ENCODE data around the gene ETDC.

The ETDC gene

GRCh38 chrX:135347381-135348016, 38.2 kb downstream of the ETDC start:
- DNase-seq, result no peak

- DNase-seq, result no peak
Measured at GRCh38 chrX:135354288-135354687, 45.0 kb downstream of the ETDC start.
